H1 (cell line): ENCODE results near the gene GATB. TPM values are rescaled to one million over a fixed set of nuclear protein-coding genes. Genes with fewer than 3 reads are reported as not detected.

Experiments used
- BCL11A ChIP-seq, 2 experiments: IDR thresholded peaks; one replicate each; pipeline ENCODE4 v1.6.1; 2011; ENCODE audit warnings: low read depth in 2 of 2, low read length in 2 of 2, mild to moderate bottlenecking in 2 of 2
- CBX8 ChIP-seq: fragments of 300-800, 300-1000 bp; sonication (generic); IDR thresholded peaks from 2 replicates; pipeline ENCODE4 v1.7.1; 2016; ENCODE audit warnings: low read depth, low read length, borderline replicate concordance
- CREB1 ChIP-seq: IDR thresholded peaks from 2 replicates; pipeline ENCODE4 v1.6.1; 2012; ENCODE audit warnings: inconsistent platforms
- GABPA ChIP-seq: IDR thresholded peaks from 2 replicates; pipeline ENCODE4 v1.6.1; 2011; ENCODE audit warnings: mild to moderate bottlenecking, low read length, moderate library complexity, borderline replicate concordance; ENCODE audit not compliant: insufficient read depth
- NRF1 ChIP-seq: IDR thresholded peaks from 2 replicates; pipeline ENCODE4 v1.6.1; 2011; ENCODE audit warnings: mild to moderate bottlenecking, low read depth, low read length, improper control_type of control experiment
- POLR2A ChIP-seq, 2 experiments: IDR thresholded peaks; 1 replicate in 1 of 2; 2 replicates in 1 of 2; pipeline ENCODE4 v1.6.1; 2011; ENCODE audit warnings: low read depth in 2 of 2, low read length in 2 of 2, mild to moderate bottlenecking in 2 of 2; ENCODE audit errors: control extremely low read depth in 1 of 2
- POU5F1 ChIP-seq: IDR thresholded peaks from 2 replicates; pipeline ENCODE4 v1.6.1; 2011; ENCODE audit warnings: low read depth, mild to moderate bottlenecking, low read length, moderate library complexity
- SP1 ChIP-seq: IDR thresholded peaks from 2 replicates; pipeline ENCODE4 v1.6.1; 2011; ENCODE audit warnings: low read depth, low read length
- TCF12 ChIP-seq: IDR thresholded peaks from 2 replicates; pipeline ENCODE4 v1.6.1; 2011; ENCODE audit warnings: low read depth, mild to moderate bottlenecking, low read length
- YY1 ChIP-seq: IDR thresholded peaks from 2 replicates; pipeline ENCODE4 v1.6.1; 2011; ENCODE audit warnings: low read depth, mild to moderate bottlenecking, low read length
- polyA plus RNA-seq, 7 experiments: library from polyadenylated mRNA; depleted of rRNA in 3 of 7; stranded (reverse) in 5 of 7; unstranded in 2 of 7; fragments of >200 nt in 5 of 7; fragments of 200-250 nt in 2 of 7; gene quantifications; 1 replicate in 5 of 7; 2 replicates in 1 of 7; 4 replicates in 1 of 7; pipeline versions ENCODE4 v1.2.1 to v1.2.3, GENCODE V29; 2011 to 2013; ENCODE audit warnings: missing spikeins in 2 of 7, mixed read lengths in 2 of 7
- total RNA-seq: library from RNA; stranded (reverse); fragmentation: NEBNext Ultra II Directional; extraction: Animal tissue kit (Norgen Biotek cat#: 25700); gene quantifications from 2 replicates; pipeline ENCODE4 v1.2.1, GENCODE V29; 2021
- TF ChIP-seq, protein P1 (sequence below): fragments of 300-600 bp; sonication (generic); IDR thresholded peaks from 2 replicates; pipeline ENCODE4 v1.7.1; 2012; ENCODE audit warnings: low read length, moderate library complexity, mild to moderate bottlenecking, inconsistent platforms; ENCODE audit not compliant: insufficient replicate concordance

Gene GATB
- total and polyA plus RNA-seq, 2 of the 8 experiments (the other 6 are each of a cell fraction or from before 2014, with no cell fraction given): 15.3 to 18.0 TPM

DNA sequence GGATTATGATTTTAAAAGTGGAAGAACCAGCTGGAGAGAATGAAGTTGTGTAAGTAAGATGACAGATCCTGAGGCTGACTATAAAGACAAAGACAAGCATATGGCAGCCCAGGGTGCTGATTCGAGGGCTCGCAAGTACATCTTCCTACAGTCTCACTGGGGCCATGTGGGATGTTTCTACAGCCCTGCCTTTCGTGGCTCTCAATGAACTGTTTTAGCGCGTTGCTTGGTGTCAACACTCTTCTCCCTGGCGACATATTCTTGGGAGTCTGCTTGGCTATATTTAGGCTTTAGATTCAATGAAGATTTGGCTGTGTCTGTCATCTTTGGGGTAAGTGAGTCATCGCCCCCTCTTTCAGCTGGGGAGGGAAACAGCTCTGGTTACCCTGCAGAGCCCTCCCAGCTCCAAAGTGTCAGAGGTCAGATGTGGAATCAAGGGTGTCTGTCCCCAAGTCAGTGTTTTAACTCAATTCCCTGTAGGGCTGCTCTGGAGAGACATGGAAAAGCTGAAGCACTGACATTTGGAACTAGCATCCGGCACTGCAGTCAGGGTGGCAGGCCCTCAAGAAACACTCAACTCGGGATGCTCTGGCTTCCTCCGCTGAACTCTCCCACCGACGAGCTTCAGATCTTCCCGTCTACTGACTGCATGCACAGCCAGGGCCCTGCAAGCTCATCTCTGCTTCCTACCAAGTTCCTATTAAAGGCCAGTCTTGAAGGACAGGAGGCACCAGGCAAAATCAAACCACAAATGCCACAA lies 65.7 kb downstream of the GATB start (continued):
- TF ChIP-seq, protein P1, sequence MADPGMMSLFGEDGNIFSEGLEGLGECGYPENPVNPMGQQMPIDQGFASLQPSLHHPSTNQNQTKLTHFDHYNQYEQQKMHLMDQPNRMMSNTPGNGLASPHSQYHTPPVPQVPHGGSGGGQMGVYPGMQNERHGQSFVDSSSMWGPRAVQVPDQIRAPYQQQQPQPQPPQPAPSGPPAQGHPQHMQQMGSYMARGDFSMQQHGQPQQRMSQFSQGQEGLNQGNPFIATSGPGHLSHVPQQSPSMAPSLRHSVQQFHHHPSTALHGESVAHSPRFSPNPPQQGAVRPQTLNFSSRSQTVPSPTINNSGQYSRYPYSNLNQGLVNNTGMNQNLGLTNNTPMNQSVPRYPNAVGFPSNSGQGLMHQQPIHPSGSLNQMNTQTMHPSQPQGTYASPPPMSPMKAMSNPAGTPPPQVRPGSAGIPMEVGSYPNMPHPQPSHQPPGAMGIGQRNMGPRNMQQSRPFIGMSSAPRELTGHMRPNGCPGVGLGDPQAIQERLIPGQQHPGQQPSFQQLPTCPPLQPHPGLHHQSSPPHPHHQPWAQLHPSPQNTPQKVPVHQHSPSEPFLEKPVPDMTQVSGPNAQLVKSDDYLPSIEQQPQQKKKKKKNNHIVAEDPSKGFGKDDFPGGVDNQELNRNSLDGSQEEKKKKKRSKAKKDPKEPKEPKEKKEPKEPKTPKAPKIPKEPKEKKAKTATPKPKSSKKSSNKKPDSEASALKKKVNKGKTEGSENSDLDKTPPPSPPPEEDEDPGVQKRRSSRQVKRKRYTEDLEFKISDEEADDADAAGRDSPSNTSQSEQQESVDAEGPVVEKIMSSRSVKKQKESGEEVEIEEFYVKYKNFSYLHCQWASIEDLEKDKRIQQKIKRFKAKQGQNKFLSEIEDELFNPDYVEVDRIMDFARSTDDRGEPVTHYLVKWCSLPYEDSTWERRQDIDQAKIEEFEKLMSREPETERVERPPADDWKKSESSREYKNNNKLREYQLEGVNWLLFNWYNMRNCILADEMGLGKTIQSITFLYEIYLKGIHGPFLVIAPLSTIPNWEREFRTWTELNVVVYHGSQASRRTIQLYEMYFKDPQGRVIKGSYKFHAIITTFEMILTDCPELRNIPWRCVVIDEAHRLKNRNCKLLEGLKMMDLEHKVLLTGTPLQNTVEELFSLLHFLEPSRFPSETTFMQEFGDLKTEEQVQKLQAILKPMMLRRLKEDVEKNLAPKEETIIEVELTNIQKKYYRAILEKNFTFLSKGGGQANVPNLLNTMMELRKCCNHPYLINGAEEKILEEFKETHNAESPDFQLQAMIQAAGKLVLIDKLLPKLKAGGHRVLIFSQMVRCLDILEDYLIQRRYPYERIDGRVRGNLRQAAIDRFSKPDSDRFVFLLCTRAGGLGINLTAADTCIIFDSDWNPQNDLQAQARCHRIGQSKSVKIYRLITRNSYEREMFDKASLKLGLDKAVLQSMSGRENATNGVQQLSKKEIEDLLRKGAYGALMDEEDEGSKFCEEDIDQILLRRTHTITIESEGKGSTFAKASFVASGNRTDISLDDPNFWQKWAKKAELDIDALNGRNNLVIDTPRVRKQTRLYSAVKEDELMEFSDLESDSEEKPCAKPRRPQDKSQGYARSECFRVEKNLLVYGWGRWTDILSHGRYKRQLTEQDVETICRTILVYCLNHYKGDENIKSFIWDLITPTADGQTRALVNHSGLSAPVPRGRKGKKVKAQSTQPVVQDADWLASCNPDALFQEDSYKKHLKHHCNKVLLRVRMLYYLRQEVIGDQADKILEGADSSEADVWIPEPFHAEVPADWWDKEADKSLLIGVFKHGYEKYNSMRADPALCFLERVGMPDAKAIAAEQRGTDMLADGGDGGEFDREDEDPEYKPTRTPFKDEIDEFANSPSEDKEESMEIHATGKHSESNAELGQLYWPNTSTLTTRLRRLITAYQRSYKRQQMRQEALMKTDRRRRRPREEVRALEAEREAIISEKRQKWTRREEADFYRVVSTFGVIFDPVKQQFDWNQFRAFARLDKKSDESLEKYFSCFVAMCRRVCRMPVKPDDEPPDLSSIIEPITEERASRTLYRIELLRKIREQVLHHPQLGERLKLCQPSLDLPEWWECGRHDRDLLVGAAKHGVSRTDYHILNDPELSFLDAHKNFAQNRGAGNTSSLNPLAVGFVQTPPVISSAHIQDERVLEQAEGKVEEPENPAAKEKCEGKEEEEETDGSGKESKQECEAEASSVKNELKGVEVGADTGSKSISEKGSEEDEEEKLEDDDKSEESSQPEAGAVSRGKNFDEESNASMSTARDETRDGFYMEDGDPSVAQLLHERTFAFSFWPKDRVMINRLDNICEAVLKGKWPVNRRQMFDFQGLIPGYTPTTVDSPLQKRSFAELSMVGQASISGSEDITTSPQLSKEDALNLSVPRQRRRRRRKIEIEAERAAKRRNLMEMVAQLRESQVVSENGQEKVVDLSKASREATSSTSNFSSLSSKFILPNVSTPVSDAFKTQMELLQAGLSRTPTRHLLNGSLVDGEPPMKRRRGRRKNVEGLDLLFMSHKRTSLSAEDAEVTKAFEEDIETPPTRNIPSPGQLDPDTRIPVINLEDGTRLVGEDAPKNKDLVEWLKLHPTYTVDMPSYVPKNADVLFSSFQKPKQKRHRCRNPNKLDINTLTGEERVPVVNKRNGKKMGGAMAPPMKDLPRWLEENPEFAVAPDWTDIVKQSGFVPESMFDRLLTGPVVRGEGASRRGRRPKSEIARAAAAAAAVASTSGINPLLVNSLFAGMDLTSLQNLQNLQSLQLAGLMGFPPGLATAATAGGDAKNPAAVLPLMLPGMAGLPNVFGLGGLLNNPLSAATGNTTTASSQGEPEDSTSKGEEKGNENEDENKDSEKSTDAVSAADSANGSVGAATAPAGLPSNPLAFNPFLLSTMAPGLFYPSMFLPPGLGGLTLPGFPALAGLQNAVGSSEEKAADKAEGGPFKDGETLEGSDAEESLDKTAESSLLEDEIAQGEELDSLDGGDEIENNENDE: no peak
- TF ChIP-seq POU5F1 (no peak), CBX8 (no peak), BCL11A (IDR thresholded peaks at IDR 0.05; ENCODE audit: low read depth in 2 of 2, low read length in 2 of 2) (no peak), POLR2A (IDR thresholded peaks at IDR 0.05; ENCODE audit: control extremely low read depth in 1 of 2, low read depth in 2 of 2, low read length in 2 of 2) (no peak), YY1 (no peak), NRF1 (no peak), CREB1 (no peak), SP1 (no peak), TCF12 (no peak), GABPA (no peak)
